Osteoblast (primary cell): ENCODE results near the gene IL34. TPM values are rescaled to one million over a fixed set of nuclear protein-coding genes. Genes with fewer than 3 reads are reported as not detected.
A peak's percentile ranks its signal among the peaks of the same experiment; 100 is the strongest.

Source experiments
- DNase-seq: peaks from one replicate; pipeline ENCODE4 v3.0.0; 2011; ENCODE audit warnings: low spot score, mixed read lengths; ENCODE audit not compliant: insufficient read length; ENCODE audit errors: missing footprints
- H2AFZ ChIP-seq: 2 replicates; pipeline ENCODE4 v1.6.0; 2011; ENCODE audit warnings: mild to moderate bottlenecking, low read length
- H3K27ac ChIP-seq: 2 replicates; pipeline ENCODE4 v1.5.1; 2011; ENCODE audit warnings: mild to moderate bottlenecking, low read depth, low read length, moderate library complexity
- H3K27me3 ChIP-seq: 2 replicates; pipeline ENCODE4 v1.6.0; 2012; ENCODE audit warnings: mild to moderate bottlenecking, control low read depth, inconsistent platforms, low read length, moderate library complexity; ENCODE audit not compliant: insufficient read depth
- H3K36me3 ChIP-seq: 2 replicates; pipeline ENCODE4 v1.5.1; 2011; ENCODE audit warnings: mild to moderate bottlenecking, low read length, control low read depth, moderate library complexity; ENCODE audit not compliant: insufficient read depth
- H3K4me1 ChIP-seq: 2 replicates; pipeline ENCODE4 v1.5.1; 2011; ENCODE audit warnings: mild to moderate bottlenecking, low read length, control low read depth, moderate library complexity; ENCODE audit not compliant: insufficient read depth
- H3K4me2 ChIP-seq: 2 replicates; pipeline ENCODE4 v1.6.0; 2011; ENCODE audit warnings: mild to moderate bottlenecking, low read length; ENCODE audit not compliant: insufficient read depth
- H3K4me3 ChIP-seq: fragments of 200-600 bp; sonication (generic); 3 replicates; pipeline ENCODE4 v1.5.1; 2012; ENCODE audit warnings: mild to moderate bottlenecking, low read length, inconsistent platforms; ENCODE audit not compliant: insufficient read depth
- H3K79me2 ChIP-seq: 2 replicates; pipeline ENCODE4 v1.6.0; 2012; ENCODE audit warnings: mild to moderate bottlenecking, low read length, control low read depth, inconsistent platforms; ENCODE audit not compliant: insufficient read depth
- H3K9me3 ChIP-seq: 2 replicates; pipeline ENCODE4 v1.5.1; 2011; ENCODE audit warnings: low read depth, low read length, control low read depth
- H4K20me1 ChIP-seq: 2 replicates; pipeline ENCODE4 v1.6.0; 2012; ENCODE audit warnings: mild to moderate bottlenecking, low read length, control low read depth; ENCODE audit not compliant: insufficient read depth
- CTCF ChIP-seq: IDR thresholded peaks from 2 replicates; pipeline ENCODE4 v1.5.1; 2011; ENCODE audit warnings: mild to moderate bottlenecking, low read depth, low read length, moderate library complexity; ENCODE audit errors: extremely low read depth
- total RNA-seq: library from RNA; depleted of rRNA; stranded (reverse); fragments of >200 nt; gene quantifications from 2 replicates; pipeline ENCODE4 v1.2.3, GENCODE V29; 2012

The IL34 gene
- total RNA-seq, 1 donor = 9.4 TPM

- TF ChIP-seq CTCF = no peak
- H3K27me3 ChIP-seq = no peaks in the 10 kb centered on the region
- no peaks in the 10 kb centered on the region for H4K20me1 ChIP-seq
- no peak overlapping the region for H3K27ac ChIP-seq
- H3K4me3 ChIP-seq = no peak overlapping the region
- peak; percentile 54 for DNase-seq
- H2AFZ ChIP-seq = no peak overlapping the region
- H3K9me3 ChIP-seq = no peaks in the 10 kb centered on the region
- H3K79me2 ChIP-seq = no peaks in the 10 kb centered on the region
- H3K4me1 ChIP-seq = peaks cover 11% of the 10 kb centered on the region
- H3K4me2 ChIP-seq = no peak overlapping the region
- H3K36me3 ChIP-seq = no peaks in the 10 kb centered on the region
These were observed 9.8 kb downstream of the IL34 start for GRCh38 chr16:70656065-70656711.

- Histone ChIP-seq H3K4me1 (peaks cover 5% of the 10 kb centered on the region), H3K36me3 (no peaks in the 10 kb centered on the region), H3K4me3 (no peak overlapping the region), H4K20me1 (peaks cover 4% of the 10 kb centered on the region), H3K4me2 (no peak overlapping the region), H2AFZ (no peak overlapping the region), H3K27ac (no peak overlapping the region), H3K79me2 (no peaks in the 10 kb centered on the region), H3K9me3 (no peaks in the 10 kb centered on the region), H3K27me3 (no peaks in the 10 kb centered on the region)
- DNase-seq = peak; percentile 39
- no peak for TF ChIP-seq CTCF
These were observed 10.4 kb downstream of the IL34 start for GRCh38 chr16:70656712-70657263.

- H4K20me1 ChIP-seq = peaks cover 13% of the 10 kb centered on the region
- no peaks in the 10 kb centered on the region for H3K79me2 ChIP-seq
- H3K4me2 ChIP-seq = no peak overlapping the region
- H3K4me3 ChIP-seq = no peak overlapping the region
- TF ChIP-seq CTCF = no peak
- peaks cover 7% of the 10 kb centered on the region for H3K36me3 ChIP-seq
- no peak overlapping the region for H2AFZ ChIP-seq
- no peaks in the 10 kb centered on the region for H3K9me3 ChIP-seq
- DNase-seq = peak; percentile 75
- H3K27me3 ChIP-seq = no peaks in the 10 kb centered on the region
- no peak overlapping the region for H3K27ac ChIP-seq
- peaks cover 12% of the 10 kb centered on the region for H3K4me1 ChIP-seq
These were observed 11.6 kb downstream of the IL34 start for GRCh38 chr16:70657956-70658355.

GRCh38 chr16:70658921-70659320 lies 12.6 kb downstream of the IL34 start:
- no peaks in the 10 kb centered on the region for H3K9me3 ChIP-seq
- H2AFZ ChIP-seq = no peak overlapping the region
- peaks cover 17% of the 10 kb centered on the region for H4K20me1 ChIP-seq
- H3K27ac ChIP-seq = no peak overlapping the region
- TF ChIP-seq CTCF = no peak
- H3K4me3 ChIP-seq = no peak overlapping the region
- DNase-seq = peak; percentile 75
- H3K4me1 ChIP-seq = peaks cover 11% of the 10 kb centered on the region
- no peaks in the 10 kb centered on the region for H3K79me2 ChIP-seq
- H3K4me2 ChIP-seq = no peak overlapping the region
- no peaks in the 10 kb centered on the region for H3K27me3 ChIP-seq
- peaks cover 15% of the 10 kb centered on the region for H3K36me3 ChIP-seq
